ENCODE measurements around the gene SMYD2.

The SMYD2 gene

DNA sequence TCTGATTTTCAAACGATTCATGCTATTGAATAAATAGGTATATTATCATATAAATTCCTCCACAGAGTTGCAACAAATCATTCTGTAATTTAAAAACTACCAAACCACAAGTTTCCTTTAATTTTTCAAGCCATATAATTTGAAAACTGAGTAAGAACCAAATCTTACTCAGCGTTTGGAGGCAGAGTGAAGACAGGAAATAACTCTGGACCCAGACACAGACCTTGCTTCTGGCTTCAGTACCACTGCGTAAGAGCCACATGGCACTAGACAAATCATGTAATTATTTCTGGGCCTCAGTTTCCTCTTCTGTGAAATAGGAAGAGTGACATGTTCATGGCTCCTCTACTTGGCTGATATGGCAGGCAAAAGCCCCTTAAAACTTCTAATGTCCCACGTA lies 82.4 kb downstream of the SMYD2 start:
- no peak overlapping the region for H3K4me3 Mint-ChIP-seq
- no peak overlapping the region for H3K27ac Mint-ChIP-seq
- peaks cover 0 to 4% of the 10 kb centered on the region in 2 donors for H3K9me3 Mint-ChIP-seq
- ATAC-seq (replicated peaks) (no peak), DNase-seq (no peak)
- H3K4me1 Mint-ChIP-seq = peaks cover 0 to 4% of the 10 kb centered on the region in 2 donors
- H3K27me3 Mint-ChIP-seq = peaks cover 19 to 29% of the 10 kb centered on the region in 2 donors
- H3K36me3 Mint-ChIP-seq = no peaks in the 10 kb centered on the region

DNA sequence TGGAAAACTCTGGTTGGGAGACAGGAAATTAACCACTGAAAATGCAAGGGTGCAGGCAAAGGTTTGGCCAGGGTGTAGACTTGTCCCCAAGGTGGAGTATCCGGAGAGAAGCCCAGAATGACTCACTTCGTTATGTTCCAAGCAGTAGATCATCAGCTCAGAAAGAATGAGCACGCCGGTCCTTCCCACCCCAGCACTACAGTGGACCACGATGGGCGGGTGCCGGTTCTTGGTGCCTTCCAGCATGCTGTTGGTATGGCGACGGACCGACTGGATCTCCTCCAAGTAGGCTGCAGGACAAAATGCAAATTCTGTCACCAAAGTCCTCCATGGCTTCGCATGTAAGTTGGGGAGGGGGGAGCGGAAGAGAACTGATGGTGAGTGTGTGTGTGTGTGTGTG lies 83.4 kb downstream of the SMYD2 start:
- Mint-ChIP-seq H3K4me3 (no peak overlapping the region), H3K4me1 (peaks cover 0 to 4% of the 10 kb centered on the region in 2 donors), H3K9me3 (peaks cover 0 to 8% of the 10 kb centered on the region in 2 donors), H3K36me3 (no peaks in the 10 kb centered on the region), H3K27me3 (peaks cover 19 to 33% of the 10 kb centered on the region in 2 donors), H3K27ac (no peak overlapping the region)
- ATAC-seq (replicated peaks) (no peak), DNase-seq (no peak)

- no peak overlapping the region for H3K4me3 Mint-ChIP-seq
- H3K4me1 Mint-ChIP-seq = peaks cover 0 to 4% of the 10 kb centered on the region in 2 donors
- no peaks in the 10 kb centered on the region for H3K36me3 Mint-ChIP-seq
- peaks cover 19 to 33% of the 10 kb centered on the region in 2 donors for H3K27me3 Mint-ChIP-seq
- DNase-seq = no peak
- ATAC-seq (replicated peaks) = no peak
- H3K27ac Mint-ChIP-seq = no peak overlapping the region
- peaks cover 2 to 8% of the 10 kb centered on the region in 2 donors for H3K9me3 Mint-ChIP-seq
These were observed 83.9 kb downstream of the SMYD2 start for GRCh38 chr1:214364786-214365295.

DNA sequence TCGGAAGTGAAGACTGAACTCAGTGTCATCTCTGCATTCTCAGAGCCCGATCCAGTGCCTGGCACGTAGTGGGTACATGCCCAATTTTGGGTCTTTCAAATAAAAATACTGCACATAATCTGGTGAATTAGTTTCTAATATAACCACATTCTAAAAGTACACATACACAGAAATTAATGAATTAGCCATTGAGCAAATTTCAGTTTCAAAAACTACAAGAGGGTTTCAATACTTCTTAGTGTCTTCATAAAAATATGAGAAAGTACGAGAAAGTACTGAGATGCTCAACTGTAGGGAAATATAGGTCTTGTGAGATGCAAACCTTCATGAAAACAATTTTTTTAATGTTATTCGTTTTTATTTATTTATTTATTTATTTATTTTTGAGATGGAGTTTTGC lies 86.9 kb downstream of the SMYD2 start:
- no peak for ATAC-seq (replicated peaks)
- no peak overlapping the region for H3K4me3 Mint-ChIP-seq
- H3K36me3 Mint-ChIP-seq = no peaks in the 10 kb centered on the region
- DNase-seq = no peak
- peaks cover 3 to 5% of the 10 kb centered on the region in 2 donors for H3K9me3 Mint-ChIP-seq
- H3K4me1 Mint-ChIP-seq = no peaks in the 10 kb centered on the region
- peaks cover under 1 to 15% of the 10 kb centered on the region in 2 donors for H3K27me3 Mint-ChIP-seq
- H3K27ac Mint-ChIP-seq = no peak overlapping the region

- Mint-ChIP-seq H3K36me3 (no peaks in the 10 kb centered on the region), H3K9me3 (peaks cover 3 to 5% of the 10 kb centered on the region in 2 donors), H3K27me3 (peaks cover 0 to 6% of the 10 kb centered on the region in 2 donors), H3K4me3 (no peak overlapping the region), H3K27ac (no peak overlapping the region), H3K4me1 (no peaks in the 10 kb centered on the region)
- ATAC-seq (replicated peaks) = no peak
- DNase-seq = no peak
These were observed 88.4 kb downstream of the SMYD2 start for GRCh38 chr1:214369364-214369763.

DNA sequence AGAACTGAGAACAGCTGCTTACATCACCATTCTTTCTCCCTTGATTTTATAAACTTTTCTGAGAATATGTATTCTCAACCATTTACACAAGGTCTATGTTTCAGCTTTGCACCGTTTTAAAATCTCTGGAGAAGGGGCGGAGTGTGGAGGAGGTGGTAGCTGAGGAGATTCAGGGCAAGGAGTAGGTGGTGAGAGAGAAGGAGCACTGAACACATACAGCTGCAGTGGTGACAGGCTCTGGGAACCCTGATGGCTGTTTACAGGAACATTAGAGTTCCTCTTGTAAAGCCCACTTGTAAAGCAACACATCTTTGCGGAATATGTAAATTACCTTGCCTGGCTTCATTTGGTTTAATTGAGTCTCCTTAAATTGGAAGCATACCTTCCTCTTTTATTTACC lies 89.7 kb downstream of the SMYD2 start:
- Mint-ChIP-seq H3K4me3 (no peak overlapping the region), H3K9me3 (peaks cover 3 to 5% of the 10 kb centered on the region in 2 donors), H3K27ac (no peak overlapping the region), H3K4me1 (no peaks in the 10 kb centered on the region), H3K27me3 (peaks cover 0 to 4% of the 10 kb centered on the region in 2 donors), H3K36me3 (no peaks in the 10 kb centered on the region)
- DNase-seq (no peak), ATAC-seq (replicated peaks) (no peak)

- Mint-ChIP-seq H3K4me1 (no peaks in the 10 kb centered on the region), H3K9me3 (peaks cover 3 to 5% of the 10 kb centered on the region in 2 donors), H3K36me3 (no peaks in the 10 kb centered on the region), H3K27me3 (peaks cover 0 to 4% of the 10 kb centered on the region in 2 donors), H3K27ac (no peak overlapping the region), H3K4me3 (no peak overlapping the region)
- ATAC-seq (replicated peaks) = no peak
- no peak for DNase-seq
These were observed 91.1 kb downstream of the SMYD2 start for GRCh38 chr1:214372092-214372491.

DNA sequence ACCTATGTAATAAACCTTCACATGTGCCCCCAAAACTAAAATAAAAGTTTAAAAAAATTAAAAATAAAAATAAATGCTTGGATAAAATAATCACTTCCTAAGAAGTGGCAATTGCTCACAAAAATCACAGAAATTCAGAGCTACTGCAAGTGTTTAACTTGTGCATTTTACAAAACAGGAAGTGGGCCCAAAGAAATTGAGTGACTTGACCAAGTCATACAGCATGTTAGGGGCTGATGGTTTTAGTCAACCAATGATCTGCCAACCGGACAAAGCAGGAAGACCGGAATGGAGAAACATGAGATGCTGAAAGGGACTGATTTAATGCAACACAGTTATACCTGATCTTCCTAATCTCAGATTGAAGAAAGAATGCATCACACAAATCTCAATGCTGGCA lies 96.5 kb downstream of the SMYD2 start:
- no peaks in the 10 kb centered on the region for H3K4me1 Mint-ChIP-seq
- H3K27ac Mint-ChIP-seq = no peak overlapping the region
- DNase-seq (no peak), ATAC-seq (replicated peaks) (no peak)
- H3K36me3 Mint-ChIP-seq = no peaks in the 10 kb centered on the region
- no peaks in the 10 kb centered on the region for H3K9me3 Mint-ChIP-seq
- no peak overlapping the region for H3K4me3 Mint-ChIP-seq
- H3K27me3 Mint-ChIP-seq = peaks cover 0 to 5% of the 10 kb centered on the region in 2 donors

DNA sequence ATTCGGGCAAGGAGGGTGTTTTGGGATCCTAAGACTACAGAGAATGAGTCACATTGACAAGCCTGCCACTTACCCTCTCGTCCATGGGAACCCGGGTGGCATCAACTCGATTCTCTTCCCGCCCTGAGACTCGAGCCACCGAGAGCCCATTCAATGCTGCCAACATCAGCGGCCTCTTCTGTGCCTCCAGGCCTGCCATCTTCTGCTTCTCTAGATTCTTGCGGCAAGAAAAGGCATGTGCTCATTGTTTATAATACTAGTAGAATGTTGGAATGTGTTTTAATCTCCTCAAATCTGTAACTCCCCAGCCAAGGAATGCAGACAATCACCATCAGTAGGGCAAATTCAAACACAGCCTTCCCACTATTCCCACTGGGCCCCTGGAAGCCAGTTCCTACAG lies 96.9 kb downstream of the SMYD2 start:
- Mint-ChIP-seq H3K36me3 (no peaks in the 10 kb centered on the region), H3K27ac (no peak overlapping the region), H3K4me1 (no peaks in the 10 kb centered on the region), H3K9me3 (no peaks in the 10 kb centered on the region), H3K4me3 (no peak overlapping the region), H3K27me3 (peaks cover 0 to 5% of the 10 kb centered on the region in 2 donors)
- DNase-seq = no peak
- no peak for ATAC-seq (replicated peaks)

DNA sequence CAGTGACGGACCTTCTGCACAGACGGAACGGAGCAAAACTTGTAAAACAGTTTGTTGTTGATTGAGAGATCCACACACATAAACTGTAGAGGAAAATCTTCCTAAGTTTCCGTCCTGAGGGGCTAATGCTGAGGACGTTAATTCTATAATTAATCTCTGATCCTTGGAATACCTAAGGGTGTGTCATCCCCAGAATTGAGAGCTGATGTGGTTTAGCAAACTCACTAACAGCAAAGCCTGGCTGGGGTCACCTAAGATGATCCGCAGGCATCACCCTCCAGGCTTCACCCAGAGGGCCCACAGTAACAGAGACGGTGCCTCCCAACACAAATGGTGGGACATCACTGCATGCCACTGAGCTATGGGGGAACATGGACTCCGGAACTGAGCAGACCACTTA lies 97.5 kb downstream of the SMYD2 start:
- no peaks in the 10 kb centered on the region for H3K4me1 Mint-ChIP-seq
- DNase-seq (no peak), ATAC-seq (replicated peaks) (no peak)
- H3K36me3 Mint-ChIP-seq = no peaks in the 10 kb centered on the region
- H3K27ac Mint-ChIP-seq = no peak overlapping the region
- H3K27me3 Mint-ChIP-seq = peaks cover 0 to 5% of the 10 kb centered on the region in 2 donors
- no peak overlapping the region for H3K4me3 Mint-ChIP-seq
- no peaks in the 10 kb centered on the region for H3K9me3 Mint-ChIP-seq

DNA sequence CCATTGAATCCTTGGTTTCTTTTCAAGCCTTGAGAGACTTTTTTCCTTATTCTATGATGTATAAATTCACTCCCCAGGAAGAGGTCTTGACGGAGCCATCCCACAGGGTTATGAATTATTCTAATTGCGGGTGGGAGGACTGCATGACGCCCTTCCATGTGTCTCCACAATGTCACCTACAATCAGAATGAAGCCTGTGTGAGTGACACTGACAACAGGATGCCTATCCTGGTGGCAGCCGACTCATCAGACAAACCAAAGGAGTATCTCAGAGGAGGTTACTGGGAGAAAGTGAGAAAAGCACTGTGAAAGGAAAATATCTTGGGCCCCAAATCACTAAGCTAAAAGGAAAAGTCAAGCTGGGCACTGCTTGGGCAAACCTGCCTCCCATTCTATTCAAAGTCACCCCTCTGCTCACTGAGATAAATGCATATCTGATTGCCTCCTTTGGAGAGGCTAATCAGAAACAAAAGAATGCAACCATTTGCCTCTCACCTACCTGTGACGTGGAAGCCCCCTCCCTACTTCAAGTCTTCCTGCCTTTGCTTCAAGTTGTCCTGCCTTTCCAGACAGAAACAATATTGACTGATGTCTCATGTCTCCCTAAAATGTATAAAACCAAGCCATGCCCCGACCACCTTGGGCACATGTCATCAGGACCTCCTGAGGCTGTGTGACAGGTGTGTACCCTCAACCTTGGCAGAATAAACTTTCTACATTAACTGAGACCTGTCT lies 98.4 kb downstream of the SMYD2 start:
- ATAC-seq (replicated peaks) (no peak), DNase-seq (no peak)
- Mint-ChIP-seq H3K4me3 (no peak overlapping the region), H3K4me1 (no peaks in the 10 kb centered on the region), H3K27me3 (peaks cover 0 to 5% of the 10 kb centered on the region in 2 donors), H3K27ac (no peak overlapping the region), H3K9me3 (no peaks in the 10 kb centered on the region), H3K36me3 (no peaks in the 10 kb centered on the region)

GRCh38 chr1:214380396-214380795 lies 99.4 kb downstream of the SMYD2 start:
- no peak for DNase-seq
- H3K27ac Mint-ChIP-seq = no peak overlapping the region
- no peak overlapping the region for H3K4me3 Mint-ChIP-seq
- H3K4me1 Mint-ChIP-seq = no peaks in the 10 kb centered on the region
- no peaks in the 10 kb centered on the region for H3K36me3 Mint-ChIP-seq
- H3K9me3 Mint-ChIP-seq = no peaks in the 10 kb centered on the region
- peaks cover 0 to 5% of the 10 kb centered on the region in 2 donors for H3K27me3 Mint-ChIP-seq
- ATAC-seq (replicated peaks) = no peak

DNA sequence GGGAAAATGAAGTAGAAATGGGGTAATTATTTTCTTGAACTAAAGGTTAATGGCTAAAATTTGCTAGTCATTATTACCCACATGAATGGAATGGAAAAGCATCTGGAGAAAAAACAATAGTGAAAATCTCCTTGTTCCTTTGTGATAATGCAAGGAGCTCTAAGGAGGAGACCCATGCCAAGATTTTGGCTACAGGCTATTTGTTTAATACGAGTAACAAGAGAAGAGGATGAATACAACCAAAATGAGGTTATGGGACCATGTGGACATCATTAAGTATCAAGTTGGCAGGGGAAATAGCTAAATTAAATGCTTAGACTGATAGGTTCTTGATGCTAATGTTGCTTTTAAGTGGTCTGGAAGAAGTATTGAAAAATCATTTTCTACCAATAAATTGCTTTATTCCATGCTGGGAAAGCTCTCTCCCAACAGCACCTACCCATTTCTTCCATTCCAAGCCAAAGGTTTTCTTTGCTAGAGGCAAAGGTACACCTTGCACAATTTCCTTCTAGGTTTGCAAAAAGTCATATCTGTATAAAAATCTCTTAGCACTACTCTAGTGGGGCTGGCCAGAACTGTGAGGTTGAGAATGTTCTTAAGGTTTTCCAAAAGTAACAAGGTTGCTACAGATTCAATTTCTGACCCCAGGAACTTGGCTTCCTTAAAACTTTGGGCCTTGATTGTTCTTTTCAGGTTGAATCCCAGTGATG lies 100.2 kb downstream of the SMYD2 start:
- Mint-ChIP-seq H3K27ac (no peak overlapping the region), H3K4me1 (no peaks in the 10 kb centered on the region), H3K27me3 (peaks cover 0 to 5% of the 10 kb centered on the region in 2 donors), H3K4me3 (no peak overlapping the region), H3K9me3 (no peaks in the 10 kb centered on the region), H3K36me3 (no peaks in the 10 kb centered on the region)
- ATAC-seq (replicated peaks) (no peak), DNase-seq (no peak)

- H3K4me1 Mint-ChIP-seq = no peaks in the 10 kb centered on the region
- no peak overlapping the region for H3K4me3 Mint-ChIP-seq
- peaks cover 4 to 5% of the 10 kb centered on the region in 2 donors for H3K27me3 Mint-ChIP-seq
- ATAC-seq (replicated peaks) (no peak), DNase-seq (no peak)
- no peak overlapping the region for H3K27ac Mint-ChIP-seq
- no peaks in the 10 kb centered on the region for H3K9me3 Mint-ChIP-seq
- H3K36me3 Mint-ChIP-seq = no peaks in the 10 kb centered on the region
These were observed 102.7 kb downstream of the SMYD2 start for GRCh38 chr1:214383381-214384372.
